ENCODE data around the gene NEFH. TPM values are rescaled to one million over a fixed set of nuclear protein-coding genes. Genes with fewer than 3 reads are reported as not detected.

The NEFH gene
- total RNA-seq, 1 experiment from 2014 or later = not detected

GRCh38 chr22:29511126-29511862 is 31.3 kb downstream of the NEFH start:
- ChIA-PET RAD21 (ENCODE audit: low non-redundant PET in 1 of 2, low total read pairs in 2 of 2, uncharacterized antibody in 2 of 2, unreplicated experiment in 2 of 2) (no interaction called here), POLR2A (no interaction called here), CTCF (no interaction called here)
- Histone ChIP-seq H3K4me3 (replicated peaks in 1 of 2; ENCODE audit: low read depth in 1 of 2, low read length in 2 of 2) (no peak overlapping the region), H3K79me2 (ENCODE audit: insufficient read depth, low read length) (no peaks in the 10 kb centered on the region), H3K9me2 (ENCODE audit: insufficient read depth) (no peaks in the 10 kb centered on the region), H3K9me3 (ENCODE audit: control insufficient read depth in 1 of 2, insufficient read depth in 1 of 2, low read depth in 1 of 2, low read length in 2 of 2) (no peaks in the 10 kb centered on the region), H3K4me2 (ENCODE audit: low read length) (no peak overlapping the region), H3K36me3 (ENCODE audit: control insufficient read depth in 1 of 2, insufficient read depth in 2 of 2, low read length in 2 of 2) (peaks cover 52% of the 10 kb centered on the region in 2 experiments), H3K27me3 (ENCODE audit: insufficient read depth, low read length) (no peaks in the 10 kb centered on the region), H3K27ac (ENCODE audit: low read depth, low read length) (no peak overlapping the region), H2AFZ (ENCODE audit: low read depth, low read length, poor library complexity, severe bottlenecking) (no peak overlapping the region), H3K4me1 (ENCODE audit: control insufficient read depth in 1 of 2, insufficient read depth in 2 of 2, low read length in 2 of 2) (no peaks in the 10 kb centered on the region), H4K20me1 (ENCODE audit: insufficient read depth) (no peaks in the 10 kb centered on the region), H3K9ac (ENCODE audit: low read length) (no peak overlapping the region)
- intact Hi-C loops (cut with micrococcal nuclease) = no loop called here
- ATAC-seq (no peak), DNase-seq (ENCODE audit: low read depth, low spot score) (no peak)
- TF ChIP-seq YY1 (IDR thresholded peaks at IDR 0.05; ENCODE audit: extremely low read depth, insufficient replicate concordance, low read depth, low read length) = no peak
- no peak for TF ChIP-seq FOSL1 (IDR thresholded peaks at IDR 0.05; ENCODE audit: low read depth)
- no peak for TF ChIP-seq ATF3 (IDR thresholded peaks at IDR 0.05)
- no peak for TF ChIP-seq ZNF274 (IDR thresholded peaks at IDR 0.05; ENCODE audit: low read depth, low read length)
- TF ChIP-seq EGR1 (IDR thresholded peaks at IDR 0.05; ENCODE audit: low read depth) = no peak
- no peak for TF ChIP-seq SP1 (IDR thresholded peaks at IDR 0.05; ENCODE audit: low read depth)
- TF ChIP-seq MAX (IDR thresholded peaks at IDR 0.05) = no peak
- TF ChIP-seq ELF1 (IDR thresholded peaks at IDR 0.05; ENCODE audit: borderline replicate concordance, low read depth) = no peak
- TF ChIP-seq SIN3A (IDR thresholded peaks at IDR 0.05; ENCODE audit: low read depth) = no peak
- no peak for TF ChIP-seq JUND (IDR thresholded peaks at IDR 0.05)
- no peak for TF ChIP-seq ZFX (IDR thresholded peaks at IDR 0.05)
- TF ChIP-seq SRF (IDR thresholded peaks at IDR 0.05; ENCODE audit: low read depth) = no peak
- no peak for TF ChIP-seq TCF7L2 (IDR thresholded peaks at IDR 0.05; ENCODE audit: borderline replicate concordance, extremely low read depth, insufficient read depth, insufficient read length)
- no peak for TF ChIP-seq CEBPB (IDR thresholded peaks at IDR 0.05; ENCODE audit: low read depth)
- TF ChIP-seq EZH2phosphoT487 (IDR thresholded peaks at IDR 0.05; ENCODE audit: borderline replicate concordance) = no peak
- no peak for TF ChIP-seq POLR2A (IDR thresholded peaks at IDR 0.05; ENCODE audit: borderline replicate concordance, extremely low read depth, insufficient read depth, insufficient read length)
- TF ChIP-seq REST (IDR thresholded peaks at IDR 0.05; ENCODE audit: low read depth) = no peak
- no TSS peak for BruUV-seq (replicated peaks)
